Gastrocnemius medialis (tissue), 4 donors: ENCODE results near the gene SPTBN5.

Experiments used
- CTCF ChIP-seq, 5 experiments: fragments of 450-650 bp in 3 of 5; fragments of 200-600 bp in 2 of 5; sonication (generic) in 2 of 5; IDR thresholded peaks in 4 of 5; conservative IDR thresholded peaks in 1 of 5; 1 replicate in 4 of 5; 2 replicates in 1 of 5; pipeline ENCODE4 v1.5.1; 2016 to 2019; ENCODE audit warnings: antibody characterized with exemption in 5 of 5, mild to moderate bottlenecking in 3 of 5, moderate library complexity in 3 of 5
- POLR2A ChIP-seq, 2 donors: fragments of 450-650 bp; IDR thresholded peaks; one replicate each; pipeline ENCODE4 v1.6.1; 2017; ENCODE audit warnings: antibody characterized with exemption in 2 of 2, mild to moderate bottlenecking in 2 of 2, moderate library complexity in 2 of 2

- TF ChIP-seq CTCF (IDR thresholded peaks at IDR 0.05 in 4 of 5, conservative IDR thresholded peaks at IDR 0.05 in 1 of 5) (no peak), POLR2A (IDR thresholded peaks at IDR 0.05) (no peak)
Observed at GRCh38 chr15:41868321-41868720, 25.5 kb downstream of the SPTBN5 start.
